ENCODE data around the gene PFN3. TPM values are rescaled to one million over a fixed set of nuclear protein-coding genes. Genes with fewer than 3 reads are reported as not detected.

Gene PFN3
- total and polyA plus RNA-seq, 2 of the 13 experiments (the other 11 are each of a cell fraction or from before 2014, with no cell fraction given), result not detected

DNA sequence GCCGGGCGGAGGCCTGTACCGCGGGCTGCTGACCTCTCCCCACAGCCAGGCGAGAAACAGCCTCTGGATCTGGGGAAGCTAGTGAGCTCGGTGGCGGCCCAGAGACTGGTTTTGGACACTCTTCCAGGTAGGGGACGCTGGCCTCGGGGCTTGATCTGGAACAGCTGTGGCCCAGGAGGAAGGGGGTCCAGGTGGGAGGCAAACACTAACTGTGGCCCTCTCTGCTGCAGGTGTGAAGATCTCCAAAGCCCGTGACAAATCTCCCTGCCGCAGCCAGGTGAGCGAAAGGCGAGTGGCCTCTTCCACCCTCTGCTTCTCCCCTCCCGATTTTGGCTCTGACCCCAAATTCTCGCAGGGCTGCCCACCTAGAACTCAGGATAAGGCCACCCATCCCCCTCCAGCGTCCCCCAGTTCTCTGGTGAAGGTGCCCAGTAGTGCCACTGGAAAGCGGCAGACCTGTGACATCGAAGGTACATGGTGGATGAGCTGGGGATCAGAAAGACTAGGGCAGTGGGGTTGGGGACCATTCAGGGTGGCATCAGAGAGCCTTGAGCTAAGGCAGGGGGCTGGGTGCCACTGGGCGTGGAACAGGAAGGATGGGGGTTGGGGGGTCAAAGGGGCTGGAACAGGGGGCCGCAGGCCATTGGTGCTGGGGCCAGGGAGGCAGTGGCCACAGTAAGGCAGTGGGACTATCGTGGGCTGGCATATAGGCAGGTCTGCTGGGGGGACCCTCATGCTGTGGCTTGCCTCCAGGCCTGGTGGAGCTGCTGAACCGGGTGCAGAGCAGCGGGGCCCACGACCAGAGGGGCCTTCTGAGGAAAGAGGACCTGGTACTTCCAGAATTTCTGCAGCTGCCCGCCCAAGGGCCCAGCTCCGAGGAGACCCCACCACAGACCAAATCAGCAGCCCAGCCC, 29.1 kb downstream of the PFN3 start (continued):
- TF ChIP-seq, protein P1, sequence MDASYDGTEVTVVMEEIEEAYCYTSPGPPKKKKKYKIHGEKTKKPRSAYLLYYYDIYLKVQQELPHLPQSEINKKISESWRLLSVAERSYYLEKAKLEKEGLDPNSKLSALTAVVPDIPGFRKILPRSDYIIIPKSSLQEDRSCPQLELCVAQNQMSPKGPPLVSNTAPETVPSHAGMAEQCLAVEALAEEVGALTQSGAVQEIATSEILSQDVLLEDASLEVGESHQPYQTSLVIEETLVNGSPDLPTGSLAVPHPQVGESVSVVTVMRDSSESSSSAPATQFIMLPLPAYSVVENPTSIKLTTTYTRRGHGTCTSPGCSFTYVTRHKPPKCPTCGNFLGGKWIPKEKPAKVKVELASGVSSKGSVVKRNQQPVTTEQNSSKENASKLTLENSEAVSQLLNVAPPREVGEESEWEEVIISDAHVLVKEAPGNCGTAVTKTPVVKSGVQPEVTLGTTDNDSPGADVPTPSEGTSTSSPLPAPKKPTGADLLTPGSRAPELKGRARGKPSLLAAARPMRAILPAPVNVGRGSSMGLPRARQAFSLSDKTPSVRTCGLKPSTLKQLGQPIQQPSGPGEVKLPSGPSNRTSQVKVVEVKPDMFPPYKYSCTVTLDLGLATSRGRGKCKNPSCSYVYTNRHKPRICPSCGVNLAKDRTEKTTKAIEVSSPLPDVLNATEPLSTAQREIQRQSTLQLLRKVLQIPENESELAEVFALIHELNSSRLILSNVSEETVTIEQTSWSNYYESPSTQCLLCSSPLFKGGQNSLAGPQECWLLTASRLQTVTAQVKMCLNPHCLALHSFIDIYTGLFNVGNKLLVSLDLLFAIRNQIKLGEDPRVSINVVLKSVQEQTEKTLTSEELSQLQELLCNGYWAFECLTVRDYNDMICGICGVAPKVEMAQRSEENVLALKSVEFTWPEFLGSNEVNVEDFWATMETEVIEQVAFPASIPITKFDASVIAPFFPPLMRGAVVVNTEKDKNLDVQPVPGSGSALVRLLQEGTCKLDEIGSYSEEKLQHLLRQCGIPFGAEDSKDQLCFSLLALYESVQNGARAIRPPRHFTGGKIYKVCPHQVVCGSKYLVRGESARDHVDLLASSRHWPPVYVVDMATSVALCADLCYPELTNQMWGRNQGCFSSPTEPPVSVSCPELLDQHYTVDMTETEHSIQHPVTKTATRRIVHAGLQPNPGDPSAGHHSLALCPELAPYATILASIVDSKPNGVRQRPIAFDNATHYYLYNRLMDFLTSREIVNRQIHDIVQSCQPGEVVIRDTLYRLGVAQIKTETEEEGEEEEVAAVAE (CRISPR knock-in tag; IDR thresholded peaks at IDR 0.05; ENCODE audit: borderline replicate concordance), result no peak
- TF ChIP-seq U2AF2 (IDR thresholded peaks at IDR 0.05; ENCODE audit: low read depth, low read length) (no peak), GABPA (IDR thresholded peaks at IDR 0.05; ENCODE audit: low read depth, low read length) (no peak), GABPA (CRISPR knock-in tag; IDR thresholded peaks at IDR 0.05; ENCODE audit: low read depth) (no peak), SP140L (CRISPR knock-in tag; IDR thresholded peaks at IDR 0.05; ENCODE audit: borderline replicate concordance) (no peak), ZNF205 (CRISPR knock-in tag; IDR thresholded peaks at IDR 0.05) (0 out of 2 replicates have a peak, but pooled peaks have one; percentile 13), ATF7-NPFF (CRISPR knock-in tag; IDR thresholded peaks at IDR 0.05; ENCODE audit: low read depth) (peak; percentile 53; the same call in 1 of the 2 replicates), LRRFIP1 (CRISPR knock-in tag; conservative IDR thresholded peaks at IDR 0.05) (no peak), ARID4A (CRISPR knock-in tag; IDR thresholded peaks at IDR 0.05; ENCODE audit: borderline replicate concordance) (peak; percentile 39; the same call in 1 of the 2 replicates), ZSCAN25 (CRISPR knock-in tag; IDR thresholded peaks at IDR 0.05) (0 out of 2 replicates have a peak, but pooled peaks have one; percentile 6), ZNF20 (CRISPR knock-in tag; IDR thresholded peaks at IDR 0.05) (no peak), PPARG (CRISPR knock-in tag; conservative IDR thresholded peaks at IDR 0.05) (no peak), ZNF350 (CRISPR knock-in tag; IDR thresholded peaks at IDR 0.05; ENCODE audit: borderline replicate concordance, low read depth) (no peak), FOXK1 (CRISPR knock-in tag; IDR thresholded peaks at IDR 0.05; ENCODE audit: borderline replicate concordance, low read depth) (no peak), ZNF180 (CRISPR knock-in tag; IDR thresholded peaks at IDR 0.05; ENCODE audit: borderline replicate concordance, low read depth) (peak; percentile 49; the same call in 1 of the 2 replicates), ASH2L (IDR thresholded peaks at IDR 0.05; ENCODE audit: insufficient read length, low read depth, low read length) (no peak)

Measured in HepG2 (cell line).